Endothelial cell of umbilical vein (primary cell): Measurements from ENCODE around the gene APH1A.

Experiments used
- FOS ChIP-seq: IDR thresholded peaks from 2 replicates; pipeline ENCODE4 v1.6.1; 2011; ENCODE audit warnings: mild to moderate bottlenecking, low read length, moderate library complexity, borderline replicate concordance; ENCODE audit not compliant: insufficient read depth
- POLR2A ChIP-seq: IDR thresholded peaks from 2 replicates; pipeline ENCODE4 v1.6.1; 2012; ENCODE audit warnings: low read depth, mild to moderate bottlenecking, control low read depth, low read length
- POLR2AphosphoS5 ChIP-seq: IDR thresholded peaks from 2 replicates; pipeline ENCODE4 v1.6.1; 2012; ENCODE audit warnings: low read depth, mild to moderate bottlenecking, control low read depth, low read length, moderate library complexity; ENCODE audit not compliant: insufficient read depth
- TF ChIP-seq, protein P1 (sequence below), 2 donors: IDR thresholded peaks; 1 replicate in 1 of 2; 2 replicates in 1 of 2; pipeline ENCODE4 v1.5.1; 2011; ENCODE audit warnings: low read length in 2 of 2, mild to moderate bottlenecking in 2 of 2, moderate library complexity in 2 of 2, control low read depth in 1 of 2, inconsistent platforms in 1 of 2, low read depth in 1 of 2; ENCODE audit not compliant: insufficient read depth in 1 of 2; ENCODE audit errors: extremely low read depth in 1 of 2
- TF ChIP-seq, protein P2 (sequence below): IDR thresholded peaks from 2 replicates; pipeline ENCODE4 v1.6.1; 2011; ENCODE audit not compliant: insufficient read depth, insufficient read length

DNA sequence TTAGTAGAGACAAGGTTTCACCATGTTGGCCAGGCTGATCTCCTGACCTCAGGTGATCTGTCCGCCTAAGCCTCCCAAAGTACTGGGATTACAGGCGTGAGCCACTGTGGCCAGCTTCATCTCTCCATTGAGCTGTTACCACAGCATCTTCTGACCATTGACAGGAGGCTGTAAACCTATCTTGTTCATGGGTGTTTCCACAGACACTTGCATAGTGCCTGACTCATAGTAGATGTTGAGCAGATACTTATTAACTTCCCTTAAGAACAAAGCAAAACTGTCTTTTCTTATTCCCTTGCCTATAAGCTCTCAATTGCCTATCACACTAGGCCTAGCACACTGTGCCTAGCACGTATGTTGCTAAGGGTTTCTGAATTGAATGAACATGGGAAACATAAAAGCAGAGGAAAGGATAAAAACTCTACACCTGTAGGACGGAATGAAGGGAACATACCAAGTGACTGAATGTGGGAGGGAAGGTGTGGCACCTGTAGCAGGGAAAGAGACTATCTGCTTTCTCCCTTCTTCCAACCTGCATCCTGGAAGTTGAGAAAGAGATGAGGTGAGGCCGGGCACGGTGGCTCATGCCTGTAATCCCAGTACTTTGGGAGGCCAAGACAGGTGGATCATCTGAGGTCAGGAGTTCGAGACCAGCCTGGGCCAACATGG, 2.6 kb upstream of the APH1A start:
- TF ChIP-seq, protein P1, sequence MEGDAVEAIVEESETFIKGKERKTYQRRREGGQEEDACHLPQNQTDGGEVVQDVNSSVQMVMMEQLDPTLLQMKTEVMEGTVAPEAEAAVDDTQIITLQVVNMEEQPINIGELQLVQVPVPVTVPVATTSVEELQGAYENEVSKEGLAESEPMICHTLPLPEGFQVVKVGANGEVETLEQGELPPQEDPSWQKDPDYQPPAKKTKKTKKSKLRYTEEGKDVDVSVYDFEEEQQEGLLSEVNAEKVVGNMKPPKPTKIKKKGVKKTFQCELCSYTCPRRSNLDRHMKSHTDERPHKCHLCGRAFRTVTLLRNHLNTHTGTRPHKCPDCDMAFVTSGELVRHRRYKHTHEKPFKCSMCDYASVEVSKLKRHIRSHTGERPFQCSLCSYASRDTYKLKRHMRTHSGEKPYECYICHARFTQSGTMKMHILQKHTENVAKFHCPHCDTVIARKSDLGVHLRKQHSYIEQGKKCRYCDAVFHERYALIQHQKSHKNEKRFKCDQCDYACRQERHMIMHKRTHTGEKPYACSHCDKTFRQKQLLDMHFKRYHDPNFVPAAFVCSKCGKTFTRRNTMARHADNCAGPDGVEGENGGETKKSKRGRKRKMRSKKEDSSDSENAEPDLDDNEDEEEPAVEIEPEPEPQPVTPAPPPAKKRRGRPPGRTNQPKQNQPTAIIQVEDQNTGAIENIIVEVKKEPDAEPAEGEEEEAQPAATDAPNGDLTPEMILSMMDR (IDR thresholded peaks at IDR 0.05; ENCODE audit: extremely low read depth in 1 of 2, insufficient read depth in 1 of 2, low read depth in 1 of 2, low read length in 2 of 2) = no peak
- TF ChIP-seq POLR2A (no peak), FOS (no peak), POLR2AphosphoS5 (no peak)
- TF ChIP-seq, protein P2, sequence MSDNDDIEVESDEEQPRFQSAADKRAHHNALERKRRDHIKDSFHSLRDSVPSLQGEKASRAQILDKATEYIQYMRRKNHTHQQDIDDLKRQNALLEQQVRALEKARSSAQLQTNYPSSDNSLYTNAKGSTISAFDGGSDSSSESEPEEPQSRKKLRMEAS = no peak
